Heart left ventricle (tissue), 13 donors: ENCODE data around the gene KIF5C.

ENCODE experiments used
- POLR2A ChIP-seq, 2 donors: fragments of 450-650 bp; IDR thresholded peaks; one replicate each; pipeline ENCODE4 v1.6.1; 2017; ENCODE audit warnings: antibody characterized with exemption in 2 of 2, mild to moderate bottlenecking in 2 of 2, moderate library complexity in 2 of 2
- TF ChIP-seq, protein P1 (sequence below), 12 donors: fragments of 200-600 bp; sonication (generic) in 4 of 12; IDR thresholded peaks; one replicate each; pipeline versions ENCODE4 v1.5.0 to v1.8.0; 2018 to 2022; ENCODE audit warnings: antibody characterized with exemption in 12 of 12, mild to moderate bottlenecking in 5 of 12
- donor health status: ischemic (EF 13 %, LVEDD 7.1; RV severe dilation, severe dysfunction).
- donor health status: DM: no; HTN: yes; CAD: no.
- donor health status: DM: no; HTN: no; CAD: no.
- donor health status: ischemic (EF 25% LVEDD 6.9; RV normal size, moderate dysfunction).
- donor health status: ischemic (EF 25% LVEDD 5.7; RV mildly dilated, moderate dysfunction).
- donor health status: ischemic (EF 35%, LVEDD 5.7; RV mildly dilated, moderate dysfunction).
- donor health status: nonischemic (EF 11% LVEDD 7.7; RV severe dilation, severe dysfunction).
- donor health status: DM: yes; HTN: yes; CAD: no.
- donor health status: PGD.
- donor health status: ischemic (EF 29% LVEDD 5.4; RV normal size, mild dysfunction).
- donor health status: nonischemic (EF 23%, LVEDD 6.1; RV moderate dilation, normal function).

DNA sequence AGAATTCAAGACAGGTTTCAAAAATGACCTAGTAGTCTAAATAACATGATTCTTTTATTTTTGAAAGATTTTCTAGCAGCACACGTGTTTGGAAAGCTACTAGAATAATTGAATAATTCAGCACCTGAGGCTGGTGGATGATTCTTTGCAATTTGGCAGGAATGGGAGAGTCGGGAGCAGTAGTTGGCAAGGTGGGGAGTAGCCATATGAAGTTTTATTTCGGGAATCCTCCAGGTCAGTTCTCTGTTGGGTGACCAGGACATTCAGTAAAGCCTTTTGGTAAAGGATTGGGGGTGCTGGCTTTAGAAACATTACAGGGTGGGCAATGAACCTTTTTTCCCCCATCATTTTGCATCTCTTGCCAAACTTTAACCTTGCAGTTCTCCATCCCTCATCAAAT is 88.4 kb downstream of the KIF5C start:
- TF ChIP-seq, protein P1, sequence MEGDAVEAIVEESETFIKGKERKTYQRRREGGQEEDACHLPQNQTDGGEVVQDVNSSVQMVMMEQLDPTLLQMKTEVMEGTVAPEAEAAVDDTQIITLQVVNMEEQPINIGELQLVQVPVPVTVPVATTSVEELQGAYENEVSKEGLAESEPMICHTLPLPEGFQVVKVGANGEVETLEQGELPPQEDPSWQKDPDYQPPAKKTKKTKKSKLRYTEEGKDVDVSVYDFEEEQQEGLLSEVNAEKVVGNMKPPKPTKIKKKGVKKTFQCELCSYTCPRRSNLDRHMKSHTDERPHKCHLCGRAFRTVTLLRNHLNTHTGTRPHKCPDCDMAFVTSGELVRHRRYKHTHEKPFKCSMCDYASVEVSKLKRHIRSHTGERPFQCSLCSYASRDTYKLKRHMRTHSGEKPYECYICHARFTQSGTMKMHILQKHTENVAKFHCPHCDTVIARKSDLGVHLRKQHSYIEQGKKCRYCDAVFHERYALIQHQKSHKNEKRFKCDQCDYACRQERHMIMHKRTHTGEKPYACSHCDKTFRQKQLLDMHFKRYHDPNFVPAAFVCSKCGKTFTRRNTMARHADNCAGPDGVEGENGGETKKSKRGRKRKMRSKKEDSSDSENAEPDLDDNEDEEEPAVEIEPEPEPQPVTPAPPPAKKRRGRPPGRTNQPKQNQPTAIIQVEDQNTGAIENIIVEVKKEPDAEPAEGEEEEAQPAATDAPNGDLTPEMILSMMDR (IDR thresholded peaks at IDR 0.05), result no peak
- TF ChIP-seq POLR2A (IDR thresholded peaks at IDR 0.05), result no peak
